Measurements from ENCODE around the gene PSMA6. TPM values are rescaled to one million over a fixed set of nuclear protein-coding genes. Genes with fewer than 3 reads are reported as not detected.

The PSMA6 gene
- total and polyA plus RNA-seq, 2 of the 13 experiments (the other 11 are each of a cell fraction or from before 2014, with no cell fraction given) = 525 to 1,109 TPM

- TF ChIP-seq SMYD3 (CRISPR knock-in tag; IDR thresholded peaks at IDR 0.05) = 0 out of 2 replicates have a peak, but pooled peaks have one; percentile 43
- peak; percentile 54 for TF ChIP-seq PHF8 (CRISPR knock-in tag; IDR thresholded peaks at IDR 0.05)
- no peak for TF ChIP-seq TCF12 (IDR thresholded peaks at IDR 0.05)
- TF ChIP-seq TCF12 (CRISPR knock-in tag; IDR thresholded peaks at IDR 0.05) = peak; percentile 28; the same call in 1 of the 2 replicates
- no peak; the same call in 1 of the 2 replicates for TF ChIP-seq TFAP4 (IDR thresholded peaks at IDR 0.05; ENCODE audit: borderline replicate concordance, low read depth)
- TF ChIP-seq PHF5A (CRISPR knock-in tag; IDR thresholded peaks at IDR 0.05; ENCODE audit: low read depth, unreplicated experiment) = peak; percentile 17
- 0 out of 2 replicates have a peak, but pooled peaks have one; percentile 23 for TF ChIP-seq ETS1 (CRISPR knock-in tag; IDR thresholded peaks at IDR 0.05)
- no peak for TF ChIP-seq ARNT (IDR thresholded peaks at IDR 0.05)
- no peak for TF ChIP-seq PBX3 (CRISPR knock-in tag; IDR thresholded peaks at IDR 0.05; ENCODE audit: borderline replicate concordance)
- peak; percentile 86; the same call in 1 of the 2 replicates for TF ChIP-seq ZNF280D (CRISPR knock-in tag; IDR thresholded peaks at IDR 0.05)
- TF ChIP-seq CREB1 (IDR thresholded peaks at IDR 0.05) = peak; percentile 99
- TF ChIP-seq CREB1 (CRISPR knock-in tag; IDR thresholded peaks at IDR 0.05) = no peak
- TF ChIP-seq MZF1 (CRISPR knock-in tag; IDR thresholded peaks at IDR 0.05; ENCODE audit: borderline replicate concordance) = peak; percentile 88; the same call in 1 of the 2 replicates
- 0 out of 2 replicates have a peak, but pooled peaks have one; percentile 54 for TF ChIP-seq ZNF773 (CRISPR knock-in tag; IDR thresholded peaks at IDR 0.05; ENCODE audit: borderline replicate concordance)
- 0 out of 2 replicates have a peak, but pooled peaks have one; percentile 6 for TF ChIP-seq ZNF326 (CRISPR knock-in tag; IDR thresholded peaks at IDR 0.05; ENCODE audit: borderline replicate concordance)
These were observed 39.7 kb downstream of the PSMA6 start (continued) for GRCh38 chr14:35331605-35332516.
